Fibroblast of mammary gland (primary cell): ENCODE measurements around the gene GRK5.

Source experiments
- DNase-seq: peaks from one replicate; pipeline ENCODE4 v3.0.0-alpha.2; 2010; ENCODE audit warnings: low read depth
- H3K4me3 ChIP-seq: 2 replicates; pipeline ENCODE4 v1.5.1; 2011; ENCODE audit warnings: low read depth, mild to moderate bottlenecking, low read length, moderate library complexity; ENCODE audit not compliant: control insufficient read depth
- TF ChIP-seq, protein P1 (sequence below): conservative IDR thresholded peaks from 2 replicates; pipeline ENCODE4 v1.5.1; 2011; ENCODE audit warnings: low read depth, low read length, inconsistent platforms; ENCODE audit not compliant: control insufficient read depth, insufficient read depth

Gene GRK5

DNA sequence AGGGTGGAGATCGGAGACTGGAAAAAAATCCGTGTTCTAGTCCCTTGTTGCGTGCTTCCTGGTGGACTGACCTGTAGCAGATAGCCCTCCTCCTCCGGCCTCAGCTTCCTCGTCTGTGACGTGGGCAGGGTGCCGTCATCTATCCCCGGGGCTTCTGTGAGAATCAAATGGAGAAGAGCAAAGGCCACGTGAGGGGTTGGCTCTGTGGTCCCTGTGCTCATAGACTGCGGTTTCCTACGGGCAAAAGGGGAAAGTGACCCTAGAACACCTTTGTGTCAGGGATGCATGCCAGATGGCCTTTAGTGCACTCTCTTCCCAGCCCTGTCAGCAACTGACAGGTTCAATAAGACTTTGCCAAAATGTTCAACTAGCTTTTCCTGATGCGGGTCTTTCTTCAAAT is 33.7 kb downstream of the GRK5 start:
- no peak for DNase-seq
- no peak overlapping the region for H3K4me3 ChIP-seq
- TF ChIP-seq, protein P1, sequence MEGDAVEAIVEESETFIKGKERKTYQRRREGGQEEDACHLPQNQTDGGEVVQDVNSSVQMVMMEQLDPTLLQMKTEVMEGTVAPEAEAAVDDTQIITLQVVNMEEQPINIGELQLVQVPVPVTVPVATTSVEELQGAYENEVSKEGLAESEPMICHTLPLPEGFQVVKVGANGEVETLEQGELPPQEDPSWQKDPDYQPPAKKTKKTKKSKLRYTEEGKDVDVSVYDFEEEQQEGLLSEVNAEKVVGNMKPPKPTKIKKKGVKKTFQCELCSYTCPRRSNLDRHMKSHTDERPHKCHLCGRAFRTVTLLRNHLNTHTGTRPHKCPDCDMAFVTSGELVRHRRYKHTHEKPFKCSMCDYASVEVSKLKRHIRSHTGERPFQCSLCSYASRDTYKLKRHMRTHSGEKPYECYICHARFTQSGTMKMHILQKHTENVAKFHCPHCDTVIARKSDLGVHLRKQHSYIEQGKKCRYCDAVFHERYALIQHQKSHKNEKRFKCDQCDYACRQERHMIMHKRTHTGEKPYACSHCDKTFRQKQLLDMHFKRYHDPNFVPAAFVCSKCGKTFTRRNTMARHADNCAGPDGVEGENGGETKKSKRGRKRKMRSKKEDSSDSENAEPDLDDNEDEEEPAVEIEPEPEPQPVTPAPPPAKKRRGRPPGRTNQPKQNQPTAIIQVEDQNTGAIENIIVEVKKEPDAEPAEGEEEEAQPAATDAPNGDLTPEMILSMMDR: no peak

GRCh38 chr10:119242186-119242585 is 34.8 kb downstream of the GRK5 start:
- no peak overlapping the region for H3K4me3 ChIP-seq
- DNase-seq: no peak
- TF ChIP-seq, protein P1: no peak

DNA sequence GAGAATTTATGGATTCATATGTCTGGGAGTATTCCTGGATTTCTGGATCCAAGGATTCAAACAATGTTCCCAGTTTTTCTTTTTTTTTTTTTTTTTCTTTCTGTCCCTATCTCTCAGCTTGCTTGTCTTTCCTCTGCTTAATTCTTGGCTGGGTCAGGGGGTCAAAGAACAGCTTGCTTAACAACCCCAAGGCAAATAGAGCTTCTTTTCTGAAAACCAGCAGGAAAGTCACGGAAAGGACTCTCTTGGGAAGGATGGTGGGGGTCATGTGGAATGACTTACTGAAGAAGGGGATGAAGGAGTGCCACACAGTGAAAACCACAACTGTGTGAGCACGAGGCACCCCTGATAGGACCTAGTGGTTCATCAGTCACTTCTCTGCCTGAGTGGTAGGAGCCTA is 36.1 kb downstream of the GRK5 start:
- TF ChIP-seq, protein P1: no peak
- no peak overlapping the region for H3K4me3 ChIP-seq
- DNase-seq: peak; percentile 31

- no peak overlapping the region for H3K4me3 ChIP-seq
- no peak for DNase-seq
- TF ChIP-seq, protein P1: no peak
Measured at GRCh38 chr10:119243967-119244366, 36.6 kb downstream of the GRK5 start.

- DNase-seq: no peak
- H3K4me3 ChIP-seq: no peak overlapping the region
- TF ChIP-seq, protein P1: no peak
Measured at GRCh38 chr10:119245272-119245671, 37.9 kb downstream of the GRK5 start.

DNA sequence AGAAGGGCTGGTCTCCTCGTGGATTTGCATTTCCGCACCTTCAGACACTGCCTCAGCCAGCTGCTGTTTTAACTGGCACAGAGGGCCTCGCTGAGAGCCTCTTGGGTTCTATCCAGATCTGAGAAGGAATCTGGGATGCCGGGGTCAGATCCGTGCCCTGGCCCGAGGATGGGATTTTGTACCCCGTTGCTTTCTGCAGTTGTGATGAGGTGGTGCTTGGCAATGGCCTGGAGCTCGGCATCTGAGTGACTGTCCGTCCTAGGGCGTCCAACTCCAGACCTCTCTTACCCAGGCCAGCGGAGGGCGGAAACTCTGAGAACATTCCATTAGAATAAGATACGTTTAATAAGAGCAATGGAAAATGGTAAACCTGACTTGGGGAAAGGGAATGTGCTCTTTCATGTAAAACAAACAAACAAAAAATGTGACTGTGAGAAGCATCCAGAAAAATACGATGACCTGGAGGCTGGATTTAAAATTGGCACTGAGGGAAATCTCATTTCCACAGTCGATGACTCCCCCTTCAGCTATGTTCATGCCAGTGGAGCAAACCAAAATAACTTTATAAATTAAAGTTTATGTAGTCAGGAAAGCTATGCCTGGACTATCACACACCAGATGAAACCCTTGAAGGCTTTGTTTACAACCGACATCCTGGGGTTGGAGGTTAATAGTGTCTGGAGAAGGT is 39.6 kb downstream of the GRK5 start:
- H3K4me3 ChIP-seq: no peak overlapping the region
- TF ChIP-seq, protein P1: no peak
- DNase-seq: peak; percentile 91

GRCh38 chr10:119247550-119247894 is 40.2 kb downstream of the GRK5 start:
- H3K4me3 ChIP-seq: no peak overlapping the region
- TF ChIP-seq, protein P1: no peak
- no peak for DNase-seq
